H1 (cell line): ENCODE measurements around the gene RCE1. TPM values are rescaled to one million over a fixed set of nuclear protein-coding genes. Genes with fewer than 3 reads are reported as not detected.

ENCODE experiments used
- CHD1 ChIP-seq: IDR thresholded peaks from 2 replicates; pipeline ENCODE4 v1.6.1; 2012; ENCODE audit warnings: low read depth, low read length, improper control_type of control experiment
- GABPA ChIP-seq: IDR thresholded peaks from 2 replicates; pipeline ENCODE4 v1.6.1; 2011; ENCODE audit warnings: mild to moderate bottlenecking, low read length, moderate library complexity, borderline replicate concordance; ENCODE audit not compliant: insufficient read depth
- GTF2F1 ChIP-seq: IDR thresholded peaks from 2 replicates; pipeline ENCODE4 v1.6.1; 2012; ENCODE audit warnings: low read depth, low read length, improper control_type of control experiment, borderline replicate concordance
- NRF1 ChIP-seq: IDR thresholded peaks from 2 replicates; pipeline ENCODE4 v1.6.1; 2011; ENCODE audit warnings: mild to moderate bottlenecking, low read depth, low read length, improper control_type of control experiment
- RNF2 ChIP-seq: fragments of 200-900, 300-1000 bp; sonication (generic); IDR thresholded peaks from 2 replicates; pipeline ENCODE4 v1.7.1; 2016; ENCODE audit warnings: borderline replicate concordance, low read depth, mild to moderate bottlenecking, antibody characterized with exemption, low read length; ENCODE audit not compliant: poor library complexity, severe bottlenecking; ENCODE audit errors: missing control alignments
- SIN3A ChIP-seq, 2 experiments: IDR thresholded peaks in 1 of 2; conservative IDR thresholded peaks in 1 of 2; 2 replicates each; pipeline ENCODE4 v1.6.1; 2011 to 2012; ENCODE audit warnings: low read length in 2 of 2, improper control_type of control experiment in 1 of 2, low read depth in 1 of 2, mild to moderate bottlenecking in 1 of 2
- SP2 ChIP-seq: IDR thresholded peaks from 2 replicates; pipeline ENCODE4 v1.6.1; 2012; ENCODE audit warnings: mild to moderate bottlenecking, low read length, inconsistent platforms
- SRF ChIP-seq: IDR thresholded peaks from 2 replicates; pipeline ENCODE4 v1.6.1; 2011; ENCODE audit warnings: mild to moderate bottlenecking, low read depth, low read length, moderate library complexity
- TCF12 ChIP-seq: IDR thresholded peaks from 2 replicates; pipeline ENCODE4 v1.6.1; 2011; ENCODE audit warnings: low read depth, mild to moderate bottlenecking, low read length
- TEAD4 ChIP-seq: IDR thresholded peaks from 2 replicates; pipeline ENCODE4 v1.6.1; 2012; ENCODE audit warnings: low read depth, low read length, inconsistent platforms, mixed read lengths
- polyA plus RNA-seq, 7 experiments: library from polyadenylated mRNA; depleted of rRNA in 3 of 7; stranded (reverse) in 5 of 7; unstranded in 2 of 7; fragments of >200 nt in 5 of 7; fragments of 200-250 nt in 2 of 7; gene quantifications; 1 replicate in 5 of 7; 2 replicates in 1 of 7; 4 replicates in 1 of 7; pipeline versions ENCODE4 v1.2.1 to v1.2.3, GENCODE V29; 2011 to 2013; ENCODE audit warnings: missing spikeins in 2 of 7, mixed read lengths in 2 of 7
- total RNA-seq: library from RNA; stranded (reverse); fragmentation: NEBNext Ultra II Directional; extraction: Animal tissue kit (Norgen Biotek cat#: 25700); gene quantifications from 2 replicates; pipeline ENCODE4 v1.2.1, GENCODE V29; 2021

Gene RCE1
- total and polyA plus RNA-seq, 2 of the 8 experiments (the other 6 are each of a cell fraction or from before 2014, with no cell fraction given): 35.8 to 84.8 TPM

DNA sequence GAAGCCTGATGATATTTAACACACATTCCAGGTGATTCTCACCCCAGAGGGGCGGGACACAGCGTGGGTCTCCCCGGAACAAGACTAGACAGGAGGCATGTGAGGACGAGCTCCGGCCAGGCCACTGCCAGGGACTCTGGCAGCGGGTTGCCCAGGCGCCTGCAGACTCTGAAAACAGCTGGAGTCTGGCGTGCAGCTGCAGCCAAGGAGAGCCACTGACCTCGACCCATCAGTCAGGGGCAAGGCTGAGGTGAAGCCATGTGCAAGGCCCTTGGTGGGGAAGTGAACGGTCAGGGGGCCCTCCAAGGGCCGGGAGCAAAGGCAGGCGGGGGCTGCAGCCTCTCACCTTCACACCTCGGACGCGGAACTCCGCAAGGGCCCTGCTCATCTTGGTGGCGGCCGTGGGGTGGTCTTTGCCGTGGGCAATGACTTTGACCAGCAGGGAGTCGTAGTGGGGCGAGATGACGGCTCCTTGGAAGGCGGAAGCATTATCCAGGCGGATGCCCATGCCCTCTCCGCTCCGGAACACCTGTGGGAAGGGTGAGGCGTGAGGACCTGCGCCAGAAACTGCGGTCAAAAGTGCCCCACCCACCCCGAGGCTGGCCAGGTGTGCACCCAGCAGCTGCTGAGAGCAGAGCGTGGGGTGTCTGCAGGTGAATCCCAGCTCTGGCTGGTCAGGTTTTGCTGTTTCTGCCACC, 20.3 kb downstream of the RCE1 start (continued):
- TF ChIP-seq RNF2 (no peak), SRF (no peak), GABPA (no peak), SP2 (no peak), GTF2F1 (no peak), NRF1 (no peak), CHD1 (no peak), TCF12 (no peak), SIN3A (conservative IDR thresholded peaks at IDR 0.05 in 1 of 2, IDR thresholded peaks at IDR 0.05 in 1 of 2; ENCODE audit: low read depth in 1 of 2, low read length in 2 of 2) (no peak), TEAD4 (no peak)
